ENCODE measurements around the gene LRFN2.

Gene LRFN2

DNA sequence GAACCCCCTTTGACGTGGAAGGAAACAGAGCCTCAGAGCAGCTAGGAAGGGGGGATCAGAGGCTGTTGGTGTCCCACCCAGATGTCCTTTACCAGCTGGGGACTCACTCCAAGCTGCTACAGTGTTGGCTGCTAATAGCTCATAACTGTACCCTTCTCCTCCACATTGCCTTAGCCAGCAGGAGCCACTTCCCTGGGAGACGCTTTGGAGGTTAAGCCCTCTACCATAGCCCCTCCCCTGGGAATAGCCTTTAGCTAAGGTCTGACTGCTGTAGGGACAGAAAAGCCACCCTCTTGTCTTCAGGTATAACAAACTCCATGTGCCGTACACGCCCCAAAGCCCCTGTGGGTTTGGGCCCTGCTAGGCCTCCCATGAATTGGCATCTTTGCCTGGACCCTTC is 238.6 kb downstream of the LRFN2 start:
- DNase-seq (ENCODE audit: low spot score) = no peak
- in situ Hi-C loops (cut with MboI; ENCODE audit: low sequenced_read_pairs, unreplicated experiment) = no loop called here
- TF ChIP-seq, protein P1, sequence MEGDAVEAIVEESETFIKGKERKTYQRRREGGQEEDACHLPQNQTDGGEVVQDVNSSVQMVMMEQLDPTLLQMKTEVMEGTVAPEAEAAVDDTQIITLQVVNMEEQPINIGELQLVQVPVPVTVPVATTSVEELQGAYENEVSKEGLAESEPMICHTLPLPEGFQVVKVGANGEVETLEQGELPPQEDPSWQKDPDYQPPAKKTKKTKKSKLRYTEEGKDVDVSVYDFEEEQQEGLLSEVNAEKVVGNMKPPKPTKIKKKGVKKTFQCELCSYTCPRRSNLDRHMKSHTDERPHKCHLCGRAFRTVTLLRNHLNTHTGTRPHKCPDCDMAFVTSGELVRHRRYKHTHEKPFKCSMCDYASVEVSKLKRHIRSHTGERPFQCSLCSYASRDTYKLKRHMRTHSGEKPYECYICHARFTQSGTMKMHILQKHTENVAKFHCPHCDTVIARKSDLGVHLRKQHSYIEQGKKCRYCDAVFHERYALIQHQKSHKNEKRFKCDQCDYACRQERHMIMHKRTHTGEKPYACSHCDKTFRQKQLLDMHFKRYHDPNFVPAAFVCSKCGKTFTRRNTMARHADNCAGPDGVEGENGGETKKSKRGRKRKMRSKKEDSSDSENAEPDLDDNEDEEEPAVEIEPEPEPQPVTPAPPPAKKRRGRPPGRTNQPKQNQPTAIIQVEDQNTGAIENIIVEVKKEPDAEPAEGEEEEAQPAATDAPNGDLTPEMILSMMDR (IDR thresholded peaks at IDR 0.05; ENCODE audit: borderline replicate concordance, control extremely low read depth, extremely low read depth, insufficient read depth, missing control alignments) = no peak

DNA sequence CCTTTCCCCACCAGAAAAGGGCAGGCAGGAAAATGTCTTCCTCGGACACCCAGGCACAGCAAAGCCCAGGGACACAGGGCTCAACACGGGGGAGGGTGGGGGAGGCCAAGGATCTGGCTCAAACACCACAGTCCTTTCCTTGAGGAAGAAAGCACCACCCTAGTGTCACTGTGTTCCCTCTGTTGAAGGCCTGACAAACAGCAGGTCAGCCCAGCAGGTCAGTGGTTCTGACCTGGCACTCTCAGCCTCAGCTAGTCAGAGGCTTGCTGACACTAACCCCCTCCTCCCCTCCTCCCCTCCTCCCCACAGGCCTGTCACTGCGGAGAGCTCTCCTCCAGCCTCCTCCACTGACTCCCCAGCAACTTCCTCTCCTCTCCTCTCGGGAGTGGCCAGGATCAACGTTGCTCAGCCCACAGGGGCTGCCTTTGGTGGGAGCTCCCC is 239.6 kb downstream of the LRFN2 start:
- TF ChIP-seq, protein P1 (IDR thresholded peaks at IDR 0.05; ENCODE audit: borderline replicate concordance, control extremely low read depth, extremely low read depth, insufficient read depth, missing control alignments) = no peak
- in situ Hi-C loops (cut with MboI; ENCODE audit: low sequenced_read_pairs, unreplicated experiment) = no loop called here

DNA sequence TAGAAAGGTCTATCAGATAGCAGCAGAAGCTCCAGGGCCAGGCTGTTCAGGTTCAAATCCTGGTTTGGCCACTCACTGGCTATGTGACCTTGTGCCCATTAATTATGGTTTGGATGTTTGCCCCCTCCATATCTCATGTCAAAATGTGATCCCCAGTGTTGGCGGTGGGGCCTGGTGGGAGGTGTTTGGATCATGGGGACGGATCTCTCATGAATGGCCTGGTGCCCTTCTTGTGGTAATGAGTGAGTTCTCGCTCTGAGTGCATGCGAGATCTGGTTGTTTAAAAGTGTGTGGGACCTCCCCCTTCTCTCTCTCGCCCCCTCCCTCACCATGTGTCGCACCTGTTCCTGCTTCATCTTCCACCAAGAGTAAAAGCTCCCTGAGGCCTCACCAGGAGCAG is 240.9 kb downstream of the LRFN2 start:
- in situ Hi-C loops (cut with MboI; ENCODE audit: low sequenced_read_pairs, unreplicated experiment) = no loop called here
- no peak for DNase-seq (ENCODE audit: low spot score)
- TF ChIP-seq, protein P1 (IDR thresholded peaks at IDR 0.05; ENCODE audit: borderline replicate concordance, control extremely low read depth, extremely low read depth, insufficient read depth, missing control alignments) = no peak

More for the DNA sequence above, 239.6 kb downstream of the LRFN2 start:
- DNase-seq (ENCODE audit: low spot score) = peak; percentile 13

DNA sequence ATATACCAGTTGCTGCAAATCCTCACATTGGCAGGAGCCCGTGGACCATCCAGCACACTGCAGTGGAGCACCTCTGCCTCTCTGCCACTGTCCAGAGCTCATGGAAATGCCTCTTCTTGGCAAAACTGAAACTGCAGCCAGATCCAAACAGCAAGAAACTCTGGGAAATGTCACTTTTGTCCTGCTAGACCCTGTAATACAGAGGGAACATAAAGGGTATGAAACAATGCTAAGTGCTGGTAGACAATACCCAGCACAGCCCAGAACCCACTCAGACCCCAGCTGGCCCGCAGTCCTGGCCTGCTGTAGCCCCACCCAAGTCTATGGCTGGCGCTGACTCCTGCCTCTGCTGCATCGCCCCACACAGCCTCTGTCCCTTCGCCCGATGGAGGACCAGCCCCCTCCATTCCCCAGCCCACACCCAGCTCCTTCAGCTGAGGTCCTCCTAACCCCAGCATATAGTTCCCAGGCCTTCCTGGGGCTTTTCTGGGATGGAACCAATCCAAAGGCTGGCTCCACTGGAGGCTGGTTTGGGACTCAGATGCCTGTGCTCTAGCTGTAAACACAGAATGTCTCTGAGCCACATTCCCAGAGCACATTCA is 242.5 kb downstream of the LRFN2 start:
- in situ Hi-C loops (cut with MboI; ENCODE audit: low sequenced_read_pairs, unreplicated experiment) = no loop called here
- TF ChIP-seq, protein P1 (IDR thresholded peaks at IDR 0.05; ENCODE audit: borderline replicate concordance, control extremely low read depth, extremely low read depth, insufficient read depth, missing control alignments) = no peak
- no peak for DNase-seq (ENCODE audit: low spot score)

DNA sequence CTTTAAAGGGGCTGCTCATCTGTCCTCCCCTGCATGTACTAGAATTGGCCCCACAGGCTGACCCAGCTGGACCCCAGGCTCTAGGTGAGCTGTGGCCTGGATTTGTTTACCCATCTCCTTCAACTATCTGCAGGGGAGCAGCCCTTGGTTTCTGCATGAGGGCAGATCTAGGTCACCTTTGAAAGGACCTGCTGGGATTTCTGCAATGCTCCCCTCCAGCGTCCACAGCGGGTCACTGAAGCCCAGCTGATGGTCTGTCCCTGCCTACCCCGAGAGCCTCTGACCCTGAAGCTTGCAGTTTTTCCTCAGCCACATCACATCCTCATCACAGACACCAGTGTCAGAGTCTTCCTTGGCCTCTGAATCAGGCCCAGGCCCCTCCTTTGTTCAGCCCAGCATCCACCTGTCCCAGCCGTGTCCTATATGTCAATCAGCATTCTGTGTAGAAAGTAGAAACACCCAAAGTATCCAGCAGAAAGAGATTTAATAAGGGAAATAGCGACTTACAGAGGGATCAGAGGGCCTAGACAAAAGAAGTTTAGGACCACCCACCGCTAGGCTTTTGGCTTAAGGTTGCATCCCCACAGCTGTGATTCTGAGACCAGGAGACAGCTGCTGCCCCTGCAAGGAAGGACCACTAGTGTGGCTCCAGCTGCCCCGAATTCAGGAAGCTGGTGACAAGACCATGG is 243.1 kb downstream of the LRFN2 start:
- TF ChIP-seq, protein P1 (IDR thresholded peaks at IDR 0.05; ENCODE audit: borderline replicate concordance, control extremely low read depth, extremely low read depth, insufficient read depth, missing control alignments) = no peak

DNA sequence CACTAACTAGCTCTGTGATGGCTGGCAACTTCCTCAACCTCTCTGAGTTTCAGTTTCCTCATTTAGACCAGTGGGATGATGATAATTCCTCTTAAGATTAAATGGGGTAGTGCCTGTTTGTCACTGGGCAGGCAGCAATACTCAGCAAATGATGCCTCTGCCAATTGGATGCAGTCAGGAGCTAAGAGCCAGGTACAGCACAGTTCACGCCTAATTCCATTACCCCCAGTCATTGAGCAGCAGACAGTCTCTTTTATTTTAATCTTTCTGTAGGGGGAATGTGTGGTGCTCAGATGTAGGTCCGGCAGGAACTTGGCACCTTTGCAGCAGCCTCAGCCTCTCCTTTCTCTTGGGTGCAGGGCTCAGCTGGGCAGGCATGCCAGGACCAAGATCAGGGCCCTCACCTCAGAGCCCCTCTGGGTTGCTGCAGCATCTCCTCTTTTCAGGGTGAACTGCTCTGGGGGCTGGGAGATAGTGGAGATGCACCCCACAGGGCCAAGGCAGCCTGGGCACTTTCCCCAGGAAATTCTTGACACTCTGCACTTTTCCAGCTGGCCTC is 243.8 kb downstream of the LRFN2 start:
- in situ Hi-C loops (cut with MboI; ENCODE audit: low sequenced_read_pairs, unreplicated experiment) = no loop called here
- TF ChIP-seq, protein P1 (IDR thresholded peaks at IDR 0.05; ENCODE audit: borderline replicate concordance, control extremely low read depth, extremely low read depth, insufficient read depth, missing control alignments) = no peak
- DNase-seq (ENCODE audit: low spot score) = no peak

More for the DNA sequence above, 243.1 kb downstream of the LRFN2 start:
- no peak for DNase-seq (ENCODE audit: low spot score)
- in situ Hi-C loops (cut with MboI; ENCODE audit: low sequenced_read_pairs, unreplicated experiment) = no loop called here
